Ovary (tissue), 9 donors: ENCODE measurements around the gene BDKRB1. TPM values are rescaled to one million over a fixed set of nuclear protein-coding genes. Genes with fewer than 3 reads are reported as not detected.

Experiments used
- DNase-seq, 5 donors: peaks; one replicate each; pipeline ENCODE4 v3.0.0-alpha.2; 2019 to 2020
- H3K27ac ChIP-seq, 2 donors: fragments of 200-600 bp; one replicate each; pipeline versions ENCODE4 v1.5.1 to v1.8.0; 2019 to 2022
- H3K27me3 ChIP-seq: fragments of 200-600 bp; one replicate; pipeline ENCODE4 v1.8.0; 2022
- H3K36me3 ChIP-seq: fragments of 200-600 bp; sonication (generic); one replicate; pipeline ENCODE4 v1.5.1; 2019
- H3K4me1 ChIP-seq: one replicate; pipeline ENCODE4 v1.8.1; 2013; ENCODE audit warnings: mild to moderate bottlenecking, moderate library complexity; ENCODE audit not compliant: insufficient read depth
- H3K4me3 ChIP-seq: fragments of 200-600 bp; sonication (generic); one replicate; pipeline ENCODE4 v1.5.1; 2017
- H3K9me3 ChIP-seq, 2 donors: fragments of 200-600 bp in 1 of 2; sonication (generic) in 1 of 2; one replicate each; pipeline versions ENCODE4 v1.5.1 to v1.8.1; 2013 to 2019; ENCODE audit warnings: mild to moderate bottlenecking in 1 of 2, moderate library complexity in 1 of 2
- CTCF ChIP-seq, 3 donors: fragments of 450-650 bp in 2 of 3; fragments of 200-600 bp in 1 of 3; IDR thresholded peaks; one replicate each; pipeline versions ENCODE4 v1.5.1 to v1.8.0; 2016 to 2022; ENCODE audit warnings: antibody characterized with exemption in 3 of 3, mild to moderate bottlenecking in 1 of 3
- EP300 ChIP-seq: sonication (generic); formaldehyde crosslinking; IDR thresholded peaks from one replicate; pipeline ENCODE4 v1.6.1; 2017; ENCODE audit warnings: antibody characterized with exemption
- POLR2A ChIP-seq: fragments of 450-650 bp; IDR thresholded peaks from one replicate; pipeline ENCODE4 v1.6.1; 2017; ENCODE audit warnings: antibody characterized with exemption, mild to moderate bottlenecking, moderate library complexity
- WGBS, 3 donors: extraction: QIAGEN DNeasy Blood & Tissue Kit in 1 of 3; methylation state at CpG; one replicate each; pipeline versions ENCODE4 v1.1.5 to v1.1.7; 2013 to 2017; 5-methylcytosine and 5-hydroxymethylcytosine counted together
- intact Hi-C, 4 donors: fragments of 100-400 bp; cut with DNase I; formaldehyde crosslinking; loops; one replicate each; pipeline versions ENCODE4 v1.11.0 to v1.15.1; 2022 to 2023
- polyA plus RNA-seq, 2 donors: library from polyadenylated mRNA; stranded (reverse); fragments of 200-250 nt in 1 of 2; fragments of 350-450 nt in 1 of 2; fragmentation: Illumina TruSeq in 1 of 2; extraction: RNeasy Lipid Tissue Mini Kit (QIAGEN cat#74804) in 1 of 2; gene quantifications; one replicate each; pipeline ENCODE4 v1.2.3, GENCODE V29; 2013 to 2014
- total RNA-seq, 7 donors: library from RNA; depleted of rRNA in 2 of 7; stranded (reverse); fragments of >200 nt in 2 of 7; fragmentation: NEBNext Ultra II Directional in 3 of 7; extraction: Animal tissue kit (Norgen Biotek cat#: 25700) in 3 of 7; gene quantifications; one replicate each; pipeline versions ENCODE4 v1.1.0 to v1.2.4, GENCODE V29; 2016 to 2023
- donor health status: DM: no; HTN: no; CAD: no; lungs with moderate emphysema.
- donor health status: DM: no; HTN: no; CAD: no.
- donor health status: Bipolar disorder and iron deficiency.
- donor health status: DM: yes; HTN: yes; CAD: no.
- donor health status: DM: no; HTN: no; CAD: no.
- donor health status: DM: yes; HTN: yes; CAD: no.

Gene BDKRB1
- total and polyA plus RNA-seq, 9 donors: 0.30 to 5.3 (median 0.75) TPM; not detected in 5

GRCh38 chr14:96212140-96212539, 43.9 kb upstream of the BDKRB1 start:
- intact Hi-C loops: no loop called here
- no peak overlapping the region for H3K4me3 ChIP-seq
- H3K9me3 ChIP-seq: no peaks in the 10 kb centered on the region
- H3K36me3 ChIP-seq: no peaks in the 10 kb centered on the region
- no peaks in the 10 kb centered on the region for H3K27me3 ChIP-seq
- TF ChIP-seq CTCF (IDR thresholded peaks at IDR 0.05) (no peak), EP300 (no peak), POLR2A (no peak)
- no peak for DNase-seq
- no peaks in the 10 kb centered on the region for H3K4me1 ChIP-seq
- no peak overlapping the region for H3K27ac ChIP-seq

GRCh38 chr14:96212896-96213295, 43.1 kb upstream of the BDKRB1 start:
- WGBS, 3 donors: 94 to 97% (median 97%) methylated on average over 4 of the region's 4 CpGs
- Histone ChIP-seq H3K9me3 (no peaks in the 10 kb centered on the region), H3K27ac (no peak overlapping the region), H3K4me1 (no peaks in the 10 kb centered on the region), H3K4me3 (no peak overlapping the region), H3K36me3 (no peaks in the 10 kb centered on the region), H3K27me3 (no peaks in the 10 kb centered on the region)
- no peak for TF ChIP-seq POLR2A
- TF ChIP-seq EP300: no peak
- TF ChIP-seq CTCF (IDR thresholded peaks at IDR 0.05): no peak
- DNase-seq: no peak
- intact Hi-C loops: no loop called here

GRCh38 chr14:96213871-96214465, 42.0 kb upstream of the BDKRB1 start:
- Histone ChIP-seq H3K4me3 (no peak overlapping the region), H3K36me3 (no peaks in the 10 kb centered on the region), H3K27ac (no peak overlapping the region), H3K27me3 (no peaks in the 10 kb centered on the region), H3K9me3 (no peaks in the 10 kb centered on the region), H3K4me1 (no peaks in the 10 kb centered on the region)
- intact Hi-C loops: no loop called here
- DNase-seq: no peak
- 81 to 83% (median 83%) methylated on average over 10 of the region's 10 CpGs for WGBS, 3 donors
- no peak for TF ChIP-seq CTCF (IDR thresholded peaks at IDR 0.05)

GRCh38 chr14:96214793-96215192, 41.2 kb upstream of the BDKRB1 start:
- Histone ChIP-seq H3K9me3 (no peaks in the 10 kb centered on the region), H3K4me1 (no peaks in the 10 kb centered on the region), H3K4me3 (no peak overlapping the region), H3K36me3 (no peaks in the 10 kb centered on the region), H3K27ac (no peak overlapping the region), H3K27me3 (no peaks in the 10 kb centered on the region)
- WGBS, 3 donors: 67 to 74% (median 70%) methylated on average over 4 of the region's 4 CpGs
- intact Hi-C loops: no loop called here
- no peak for DNase-seq
- no peak for TF ChIP-seq POLR2A

GRCh38 chr14:96215452-96216244, 40.4 kb upstream of the BDKRB1 start:
- H3K27me3 ChIP-seq: no peaks in the 10 kb centered on the region
- intact Hi-C loops: no loop called here
- H3K9me3 ChIP-seq: no peaks in the 10 kb centered on the region
- TF ChIP-seq POLR2A: no peak
- TF ChIP-seq EP300: no peak
- no peak for TF ChIP-seq CTCF (IDR thresholded peaks at IDR 0.05)
- H3K4me3 ChIP-seq: no peak overlapping the region
- WGBS, 3 donors: 52 to 71% (median 65%) methylated on average over 7 of the region's 7 CpGs
- H3K4me1 ChIP-seq: no peaks in the 10 kb centered on the region
- H3K36me3 ChIP-seq: no peaks in the 10 kb centered on the region
- no peak for DNase-seq
- H3K27ac ChIP-seq: no peak overlapping the region
